HL-60/S4 treated with phorbol 12-myristate 13-acetate at 8.2 ng/mL for 4 days and 3 days (cell line): Measurements from ENCODE around the gene RAC2.

Experiments
- in situ Hi-C: fragments of 300-500 bp; cut with MboI; formaldehyde crosslinking; loops from 2 replicates; pipeline ENCODE4 v1.15.0; 2022; ENCODE audit warnings: low sequenced_read_pairs

RAC2 gene

DNA sequence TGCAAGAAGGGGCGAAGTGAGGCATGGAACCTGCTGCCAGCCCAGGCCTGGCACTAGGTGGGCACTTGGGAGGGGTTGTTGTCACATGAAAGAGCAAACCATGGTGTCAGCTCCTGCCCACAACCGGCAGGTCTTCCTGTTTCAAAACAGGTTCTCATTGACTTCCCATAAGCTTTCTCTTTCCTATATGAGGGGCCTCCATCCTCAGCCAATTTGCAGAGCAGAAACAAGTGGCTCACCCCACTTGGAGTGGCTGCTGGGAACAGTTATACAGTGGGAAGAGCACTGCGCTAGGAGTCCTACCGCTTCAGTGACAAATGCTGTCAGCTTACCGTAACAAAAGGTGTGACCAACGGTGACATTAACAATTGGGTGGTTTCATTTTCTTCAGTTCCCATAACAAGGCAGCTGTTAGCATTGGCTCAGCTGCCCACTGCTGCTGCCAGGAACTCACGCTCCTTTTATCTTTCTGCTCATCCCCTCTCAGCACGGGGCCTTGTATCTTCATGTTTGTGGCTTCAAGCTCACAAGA, 21.6 kb downstream of the RAC2 start:
- in situ Hi-C loops: no loop called here

DNA sequence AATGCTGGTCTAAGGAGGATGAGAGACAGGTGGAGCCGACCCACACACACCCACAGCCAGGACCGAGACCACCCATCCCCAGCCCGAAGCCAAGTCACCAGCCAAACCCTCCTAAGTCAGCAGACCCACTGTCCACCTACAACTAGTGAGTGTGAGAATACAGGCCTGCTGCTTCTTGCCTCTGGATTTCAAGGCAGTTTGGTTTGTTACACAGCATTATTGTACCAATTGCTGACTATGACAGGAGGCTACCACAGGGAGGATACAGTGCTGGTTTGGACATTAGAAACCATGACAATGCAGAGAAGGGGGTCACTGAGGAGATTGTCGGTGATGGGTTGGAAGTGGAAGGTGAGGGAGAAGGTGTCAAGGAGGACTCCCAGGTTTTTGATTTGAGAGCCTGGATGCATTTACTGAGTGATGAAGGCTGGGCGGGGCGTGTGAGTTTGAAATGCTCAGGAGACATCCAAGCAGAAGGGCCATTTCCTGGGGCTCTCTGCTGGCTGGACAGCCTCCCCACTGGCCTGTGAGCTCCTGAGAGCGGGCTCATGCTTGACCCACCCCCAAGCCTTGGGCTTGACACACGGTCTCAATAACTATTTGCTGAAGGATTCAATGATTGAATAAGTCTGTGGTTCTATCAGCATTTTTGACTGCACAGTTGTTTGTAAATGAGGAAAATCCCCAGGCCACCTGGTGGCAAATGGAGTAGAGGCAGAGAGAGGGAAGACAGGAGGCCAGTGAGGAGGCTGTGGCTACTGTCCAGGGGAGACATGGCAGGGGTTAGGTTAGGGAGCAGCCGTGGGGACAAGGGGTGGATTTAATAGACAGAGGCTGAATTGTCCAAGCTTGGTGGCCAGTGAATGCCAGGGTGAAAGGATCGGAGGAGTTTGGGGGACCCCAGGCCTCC, 22.4 kb downstream of the RAC2 start:
- in situ Hi-C loops: no loop called here

DNA sequence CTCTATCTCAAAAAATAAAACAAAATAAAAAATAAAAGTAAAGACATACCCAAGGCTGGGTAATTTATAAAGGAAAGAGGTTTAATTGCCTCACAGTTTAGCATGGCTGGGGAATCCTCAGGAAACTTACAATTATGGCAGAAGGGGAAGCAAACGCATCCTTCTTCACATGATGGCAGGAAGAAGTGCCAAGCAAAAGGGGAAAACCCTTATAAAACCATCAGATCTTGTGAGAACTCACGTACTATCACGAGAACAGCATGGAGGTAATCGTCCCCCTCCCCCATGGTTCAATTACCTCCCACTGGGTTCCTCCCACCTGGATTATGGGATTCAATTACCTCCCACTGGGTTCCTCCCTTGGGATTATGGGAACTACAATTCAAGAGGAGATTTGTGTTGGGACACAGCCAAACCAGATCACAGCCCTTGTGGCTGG, 23.5 kb downstream of the RAC2 start:
- in situ Hi-C loops: no loop called here

DNA sequence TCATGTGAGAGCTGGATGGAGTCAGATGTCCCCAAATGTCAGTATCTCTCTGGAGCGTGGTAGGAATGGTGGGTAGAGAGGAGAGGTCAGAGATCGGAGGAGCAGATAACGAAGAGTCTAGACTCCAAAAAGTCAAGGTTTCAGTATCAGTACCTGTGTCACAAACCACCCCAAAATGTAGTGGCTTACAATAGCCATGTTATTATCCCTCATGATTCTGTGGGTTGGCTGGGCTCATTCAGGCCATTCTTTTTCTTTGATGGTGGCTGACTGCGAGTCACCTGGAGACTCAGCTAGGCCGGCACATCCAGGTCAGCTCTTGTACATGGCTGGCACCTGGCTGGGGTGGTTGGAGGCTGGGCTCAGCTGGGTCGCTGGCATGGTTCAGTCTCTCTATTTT, 24.5 kb downstream of the RAC2 start:
- in situ Hi-C loops: no loop called here

DNA sequence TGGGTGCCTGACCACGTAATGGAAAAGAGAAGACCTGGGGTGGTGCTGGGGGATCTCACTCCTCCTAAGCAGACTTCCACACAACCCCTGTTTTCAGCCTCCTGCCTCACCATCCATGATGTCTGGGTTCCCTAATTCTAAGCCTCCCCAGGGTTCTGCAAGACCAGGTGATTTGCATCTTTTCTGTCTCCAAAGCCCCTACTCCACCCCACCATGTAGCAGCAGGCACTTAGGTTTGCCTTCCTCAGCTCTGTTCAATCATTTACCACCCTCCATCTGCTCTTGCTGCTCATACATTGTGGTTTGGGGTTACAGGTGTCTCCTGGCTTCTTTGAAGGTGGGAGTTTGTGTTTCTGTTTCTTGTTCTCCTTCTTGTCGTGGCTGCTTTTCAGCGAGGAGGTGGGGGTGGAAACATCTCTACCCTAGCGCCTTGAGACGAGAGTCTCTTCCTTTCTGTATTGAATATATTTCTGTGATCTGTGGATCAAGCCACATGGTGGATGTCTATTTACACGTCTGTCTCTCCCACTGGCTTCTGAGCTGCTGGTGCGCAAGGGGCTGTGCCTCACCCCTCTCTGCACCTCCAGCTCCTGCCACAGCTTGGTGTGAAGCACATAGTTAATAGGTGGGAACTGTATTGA, 25.2 kb downstream of the RAC2 start:
- in situ Hi-C loops: no loop called here

DNA sequence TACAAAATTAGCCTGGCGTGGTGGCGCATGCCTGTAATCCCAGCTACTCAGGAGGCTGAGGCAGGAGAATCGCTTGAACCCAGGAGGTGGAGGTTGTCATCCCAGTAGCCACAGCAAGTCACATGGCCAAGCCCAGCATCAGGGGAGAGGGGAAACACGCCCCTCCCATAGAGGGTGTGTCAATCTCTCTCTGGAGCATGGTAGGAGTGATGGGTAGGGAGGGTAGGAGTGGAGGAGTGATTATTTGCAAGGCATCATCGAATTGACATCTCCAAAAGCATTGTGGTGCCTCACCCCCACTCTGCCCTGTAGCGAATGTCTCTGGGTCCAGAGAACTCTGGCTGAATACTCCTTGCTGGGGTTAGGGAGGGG, 25.7 kb downstream of the RAC2 start:
- in situ Hi-C loops: no loop called here

DNA sequence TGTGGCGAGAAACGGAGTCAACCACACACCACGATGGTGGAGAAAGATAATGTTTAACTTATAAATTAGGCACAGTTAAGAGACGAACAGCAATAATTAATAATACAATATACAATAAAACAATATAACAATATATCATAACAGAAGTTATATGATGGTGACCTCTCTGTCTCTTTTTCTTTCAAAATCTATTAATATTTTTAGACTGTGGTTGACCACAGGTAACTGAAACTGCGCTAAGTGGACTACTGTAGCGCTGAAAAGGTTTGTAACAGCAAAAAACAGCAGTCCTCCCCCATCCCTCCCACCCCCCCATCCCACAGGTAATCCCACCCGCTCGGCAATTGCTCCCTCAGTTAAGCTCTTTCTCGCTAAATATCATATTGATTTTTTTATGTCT, 28.2 kb downstream of the RAC2 start:
- in situ Hi-C loops: no loop called here

DNA sequence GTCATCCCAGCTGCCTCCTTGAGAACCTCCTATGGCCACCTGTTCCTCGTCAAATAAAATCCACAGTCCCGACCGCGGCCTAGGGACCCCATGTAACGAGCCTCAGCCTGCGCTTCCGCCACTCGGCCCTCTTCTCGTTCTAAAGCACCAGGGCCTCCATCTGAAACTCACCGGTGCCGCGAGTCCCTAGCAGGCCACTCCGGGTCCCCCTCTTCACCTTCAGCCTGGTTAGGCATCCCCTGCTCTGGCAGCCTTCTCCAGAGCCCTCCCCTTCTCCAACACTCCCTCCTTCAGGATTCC, 29.4 kb downstream of the RAC2 start:
- in situ Hi-C loops: no loop called here

DNA sequence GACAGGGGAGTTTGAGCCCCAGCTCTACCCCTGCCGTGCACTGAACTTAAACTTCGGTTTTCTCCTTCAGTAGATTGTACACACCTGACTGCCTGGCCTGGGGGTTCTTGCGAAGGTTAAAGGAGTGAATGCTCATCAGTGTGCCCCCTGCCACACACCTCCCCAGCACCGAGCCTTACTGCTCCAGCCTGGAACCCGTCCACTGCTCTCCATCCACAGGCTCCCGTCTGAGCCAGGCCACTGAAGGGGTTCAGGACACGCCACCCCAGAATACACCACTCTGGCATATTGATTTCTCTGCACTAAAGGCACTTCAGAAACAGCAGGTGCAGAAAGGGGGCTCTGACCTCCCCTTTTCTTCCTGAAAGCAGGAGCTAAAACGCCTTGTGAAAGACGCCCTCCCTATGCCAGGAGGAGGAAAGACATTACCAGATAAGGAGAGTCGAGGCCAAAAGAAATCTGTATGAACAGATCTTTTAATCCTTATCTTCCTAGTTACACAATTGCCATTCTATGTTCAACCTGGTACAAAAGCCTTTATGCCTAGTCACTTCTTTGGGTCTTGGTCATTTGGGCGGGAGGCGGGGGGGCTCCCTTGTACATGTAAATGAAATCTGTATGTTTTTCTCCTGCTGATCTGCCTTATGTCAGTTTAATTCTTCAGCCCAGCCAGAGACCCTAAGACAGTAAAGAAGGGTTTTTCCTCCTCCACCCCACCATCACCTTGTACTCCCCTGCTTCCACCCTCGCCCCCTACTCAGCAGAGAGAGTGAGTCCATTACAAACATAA, 29.9 kb downstream of the RAC2 start:
- in situ Hi-C loops: no loop called here

DNA sequence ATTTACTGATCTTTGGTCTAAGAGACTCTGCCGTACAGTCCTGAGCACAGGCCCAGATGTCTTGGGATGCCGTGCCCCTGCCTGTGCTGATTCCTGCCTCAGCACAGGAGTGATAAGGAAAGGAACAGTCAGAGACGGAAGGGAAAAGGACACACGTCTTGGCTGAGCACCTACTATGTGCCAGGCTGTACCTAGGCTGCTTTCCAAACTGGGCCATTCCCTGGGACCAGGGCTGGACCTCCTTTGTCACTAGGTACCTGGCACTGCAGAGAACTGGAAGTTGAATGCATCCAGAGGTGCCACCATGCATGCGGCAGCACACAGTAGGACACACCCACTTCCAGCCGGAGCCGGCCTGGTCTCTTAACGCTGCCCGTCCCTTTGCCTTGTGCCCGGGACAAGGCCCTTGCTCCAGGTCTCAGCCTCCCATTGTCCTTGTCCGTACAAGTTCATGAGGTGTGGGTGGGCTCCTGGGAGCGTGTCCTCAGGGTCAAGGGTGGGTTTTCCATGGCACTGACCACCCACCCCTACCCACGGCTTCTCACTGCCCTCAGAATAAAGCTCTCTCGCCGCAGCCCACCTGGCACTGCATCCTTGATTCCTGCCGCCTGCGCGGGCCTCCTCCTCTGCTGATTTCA, 30.7 kb downstream of the RAC2 start:
- in situ Hi-C loops: no loop called here

DNA sequence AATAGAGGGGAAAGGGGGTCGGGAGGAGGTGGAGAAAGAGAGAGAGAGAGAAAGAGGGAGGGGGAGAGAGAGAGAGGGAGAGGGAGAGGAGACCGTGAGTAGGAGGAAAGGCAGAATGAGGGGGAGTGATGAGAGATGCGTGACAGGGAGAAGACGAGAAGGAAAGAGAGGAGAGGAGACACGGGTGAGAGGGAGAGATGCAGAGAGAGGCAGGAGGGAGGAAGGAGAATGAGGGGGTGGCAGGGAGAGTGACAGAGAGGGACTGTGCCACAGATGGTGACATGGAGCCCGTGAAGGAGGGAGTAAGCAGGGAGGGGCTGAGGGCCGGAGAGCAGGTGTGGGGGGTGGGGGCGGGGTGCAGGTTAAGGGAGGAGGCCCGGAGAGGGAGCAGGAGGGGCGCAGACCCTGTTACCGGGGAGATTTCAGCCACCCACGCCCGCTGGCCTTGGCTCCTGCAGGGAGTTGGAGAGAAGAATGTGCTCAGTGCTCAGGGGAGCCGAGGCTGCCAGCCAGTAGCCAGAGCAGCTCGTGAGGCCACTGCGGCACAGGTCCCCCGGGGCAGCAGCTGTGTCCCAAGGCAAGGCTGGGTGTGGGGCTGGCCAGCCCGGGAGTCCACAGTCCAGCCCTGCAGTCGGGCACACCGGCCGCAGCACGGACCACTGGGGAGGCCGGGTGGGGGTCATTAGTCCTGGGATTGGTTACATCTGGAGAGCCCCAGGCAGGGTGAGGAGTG, 31.7 kb downstream of the RAC2 start, which contains the start of gene SSTR3:
Gene SSTR3, minus strand, starts transcription at position 304 of the 733 bp plus-strand sequence. CDS start 4,674 bp downstream, outside the sequence.
- in situ Hi-C loops: no loop called here

DNA sequence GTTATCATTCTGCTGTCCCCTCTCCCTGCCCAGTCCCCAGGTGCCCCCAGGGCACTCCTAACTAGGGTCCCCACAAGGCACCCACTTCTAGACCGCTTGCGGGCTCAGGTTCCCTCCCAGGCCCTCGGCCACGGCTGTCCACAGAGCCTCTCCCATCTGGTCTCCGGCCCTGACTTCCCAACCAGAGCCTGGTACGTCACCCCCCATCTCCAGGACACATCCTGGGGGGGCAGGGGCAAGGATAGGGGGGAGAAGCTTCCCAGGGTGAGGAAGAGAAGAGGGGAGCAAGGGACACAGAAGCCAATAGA, 32.2 kb downstream of the RAC2 start:
- in situ Hi-C loops: no loop called here

DNA sequence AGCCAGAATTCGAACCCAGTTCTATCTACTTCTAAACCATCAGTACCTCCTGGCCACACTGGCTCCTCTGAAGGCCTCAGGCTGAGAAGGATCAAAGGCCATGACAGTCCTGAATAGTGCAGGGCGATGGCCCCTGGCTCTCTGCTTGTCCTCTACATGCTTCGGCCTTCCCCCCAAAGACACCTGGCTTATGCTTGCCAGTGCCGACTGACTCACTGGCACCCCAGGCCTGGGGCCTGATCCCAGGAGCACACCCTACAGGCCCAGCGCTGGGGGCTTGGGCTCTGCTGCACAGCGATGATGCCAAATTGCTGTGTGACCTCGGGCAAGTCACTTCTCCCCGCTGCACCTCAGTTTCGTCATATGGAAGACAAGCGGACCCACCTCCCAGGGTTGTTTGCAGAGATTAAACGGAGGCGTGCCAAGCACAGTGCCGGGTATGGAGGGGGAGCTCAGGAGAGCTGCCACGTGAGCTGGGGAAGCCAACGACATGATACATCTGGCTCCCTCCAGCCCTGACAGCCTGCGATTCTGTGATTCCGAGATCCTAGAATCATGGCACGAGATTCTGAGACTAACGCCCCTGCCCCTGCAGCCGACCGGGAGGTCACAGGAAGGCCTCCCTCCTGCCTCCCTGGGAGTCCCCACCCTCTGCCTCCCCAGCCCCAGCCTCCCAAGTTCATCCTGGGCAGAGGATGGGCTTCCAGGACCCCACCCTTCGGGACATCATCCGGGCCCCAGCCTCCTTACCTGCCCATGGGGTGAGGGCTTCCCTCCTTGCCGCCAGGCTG, 32.8 kb downstream of the RAC2 start:
- in situ Hi-C loops: no loop called here

DNA sequence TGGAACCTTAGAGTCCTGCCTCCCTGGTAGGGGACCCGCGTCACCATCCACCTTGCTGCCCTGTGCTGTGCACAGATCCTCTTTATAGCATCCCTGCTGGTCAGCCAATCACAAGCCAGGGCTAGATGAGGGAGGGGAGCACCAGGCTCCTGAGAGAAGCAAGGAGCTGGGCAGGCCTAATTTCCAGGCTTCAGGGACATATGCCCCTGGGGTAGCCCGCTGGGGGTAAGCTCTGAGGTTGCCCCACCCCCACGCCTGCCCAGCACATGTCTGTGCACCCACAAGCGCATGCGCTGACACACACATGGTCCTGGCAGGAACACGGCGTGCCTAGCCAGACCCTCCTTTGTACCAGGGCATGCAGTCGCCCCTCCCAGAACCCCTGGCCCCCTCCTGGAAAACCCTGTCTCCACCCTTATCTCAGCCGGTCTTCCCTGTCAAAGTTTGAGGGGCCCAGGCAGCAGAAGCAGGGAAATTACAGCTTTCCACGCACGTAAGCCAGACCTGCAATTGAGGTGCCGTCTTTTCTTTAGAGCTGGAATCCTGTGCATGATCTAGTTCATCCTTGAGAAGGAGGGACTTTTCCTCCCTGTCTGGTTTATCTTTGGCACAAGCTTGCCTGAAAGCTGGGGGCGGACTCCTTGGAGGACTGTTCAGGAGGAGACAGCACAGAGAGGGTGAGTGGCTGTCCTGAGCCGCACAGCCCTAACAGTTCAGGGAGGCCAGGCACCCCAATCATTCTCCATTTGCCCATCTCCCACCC, 33.8 kb downstream of the RAC2 start:
- in situ Hi-C loops: no loop called here

DNA sequence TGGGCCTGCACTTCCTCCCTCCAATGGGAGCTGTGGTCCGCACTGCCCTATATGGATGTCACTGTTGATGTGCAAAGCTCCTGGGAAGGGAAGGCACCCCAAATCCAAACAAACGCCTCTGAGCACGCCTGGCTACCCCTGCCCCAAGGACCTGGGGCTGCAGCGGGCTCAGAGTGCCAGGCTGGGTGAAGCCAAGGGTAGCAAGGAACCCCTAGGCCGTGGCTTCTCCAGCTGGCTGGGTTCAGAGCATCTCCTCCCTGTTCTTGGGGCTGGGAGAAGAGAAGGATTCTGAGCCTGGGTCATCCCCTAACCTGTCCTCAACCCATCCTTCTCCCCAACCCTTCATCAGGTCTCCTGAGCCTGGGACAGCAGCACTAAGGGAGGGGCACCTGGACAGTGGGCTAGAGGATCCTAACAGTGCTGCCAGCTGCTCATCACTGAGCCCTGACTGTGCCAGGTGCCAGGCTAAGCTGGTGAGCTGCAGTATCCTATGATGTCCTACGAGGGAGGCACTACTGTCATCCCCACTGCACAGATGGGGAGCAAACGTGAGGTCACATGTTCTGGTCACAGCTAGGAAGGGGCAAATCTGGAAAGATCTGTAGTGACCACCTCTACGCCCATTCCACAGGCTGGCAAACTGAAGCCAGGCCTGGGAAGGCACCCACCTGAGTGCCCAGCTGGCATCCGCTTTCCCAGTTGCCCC, 34.8 kb downstream of the RAC2 start:
- in situ Hi-C loops: no loop called here

DNA sequence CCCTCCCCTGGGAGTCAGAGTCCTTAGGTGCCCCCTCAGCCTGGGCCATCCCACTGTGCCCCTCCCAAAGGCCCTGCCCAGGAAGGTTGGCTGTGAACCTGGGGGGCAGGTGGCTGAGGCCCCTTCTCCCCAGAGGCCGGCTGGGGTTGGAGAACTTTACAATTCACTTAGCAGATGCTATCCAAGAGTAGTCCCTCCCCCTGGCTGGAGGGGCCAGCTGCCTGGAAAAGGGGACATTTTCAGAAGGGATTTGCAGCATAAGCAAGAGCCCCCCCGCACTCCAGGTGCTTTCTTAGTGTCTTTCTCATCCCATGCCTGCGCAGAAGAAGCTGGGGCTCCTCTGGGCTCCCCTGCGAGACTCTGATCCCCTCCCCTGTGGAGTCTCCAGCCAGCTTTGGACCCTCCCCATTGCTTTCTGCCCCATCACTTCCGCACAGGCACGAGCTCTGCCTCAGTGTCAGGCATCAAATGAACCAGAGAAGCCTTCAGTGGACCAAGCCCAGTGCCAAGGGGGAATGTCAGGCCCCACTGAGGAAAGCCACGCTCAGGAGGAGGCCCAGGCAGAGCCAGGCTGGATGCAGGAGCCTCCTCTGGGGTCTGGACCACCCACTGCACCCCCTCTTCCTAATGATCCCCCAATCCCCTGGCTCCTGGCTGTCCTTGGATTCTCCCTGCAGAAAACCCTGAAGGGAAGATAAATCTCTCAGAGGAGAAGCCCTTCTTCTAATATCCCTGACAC, 35.5 kb downstream of the RAC2 start:
- in situ Hi-C loops: no loop called here

DNA sequence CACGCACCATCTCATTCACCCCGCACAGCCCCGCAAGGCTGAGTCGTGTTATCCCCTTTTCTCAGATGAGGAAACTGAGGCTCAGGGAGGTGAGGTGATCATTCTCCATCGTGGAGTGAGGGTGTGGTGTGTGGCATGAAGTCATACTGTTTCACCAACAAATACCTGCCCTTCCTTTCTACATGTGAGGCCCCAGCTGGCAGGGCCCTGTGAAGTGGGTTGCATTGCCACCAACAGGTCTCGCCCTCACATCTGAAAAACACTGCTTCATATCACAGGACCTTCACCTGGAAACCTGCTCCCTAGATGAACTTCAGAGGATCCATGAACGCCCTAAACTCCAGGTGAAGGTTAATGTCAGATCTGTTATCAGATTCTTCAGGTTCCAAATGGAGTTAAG, 36.1 kb downstream of the RAC2 start:
- in situ Hi-C loops: no loop called here
